IMR-90 (cell line): ENCODE data around the gene CAT. TPM values are rescaled to one million over a fixed set of nuclear protein-coding genes. Genes with fewer than 3 reads are reported as not detected.

Source experiments
- ATAC-seq: fragments of 200-7000 bp; cut with Tn5 transposase; 2 replicates; pipeline ENCODE4 v1.9.1; 2020; ENCODE audit warnings: low read depth, mild to moderate bottlenecking, moderate library complexity
- BruUV-seq: library from RNA; stranded (reverse); fragments of 400-500 nt; replicated peaks from 2 replicates; lab custom pipeline; 2021; lab: Mats Ljungman, UMichigan
- CTCF ChIA-PET: fragments of 300-600 bp; formaldehyde crosslinking; extraction: SDS; loops from one replicate; lab custom pipeline; 2021; ENCODE audit warnings: antibody characterized with exemption; lab: Yijun Ruan, JAX
- POLR2A ChIA-PET: fragments of 300-600 bp; sonication (Branson Sonifier 250); formaldehyde crosslinking; loops from one replicate; lab custom pipeline; 2022; ENCODE audit warnings: antibody characterized with exemption; ENCODE audit not compliant: unreplicated experiment; lab: Charles Lee
- DNase-seq: peaks from one replicate; pipeline ENCODE4 v3.0.0; 2013
- H2AFZ ChIP-seq: replicated peaks from 2 replicates; pipeline ENCODE3; 2013; ENCODE audit warnings: low read length, mild to moderate bottlenecking; ENCODE audit not compliant: poor library complexity
- H2AK5ac ChIP-seq: 2 replicates; pipeline ENCODE4 v1.6.1; 2013; ENCODE audit warnings: low read depth, low read length, inconsistent platforms
- H2AK9ac ChIP-seq: replicated peaks from 2 replicates; pipeline ENCODE3; 2013; ENCODE audit warnings: mild to moderate bottlenecking, low read depth, low read length, moderate library complexity; ENCODE audit not compliant: poor library complexity
- H2BK120ac ChIP-seq: 2 replicates; pipeline ENCODE4 v1.6.1; 2013; ENCODE audit warnings: low read depth, low read length, inconsistent platforms
- H2BK15ac ChIP-seq: 3 replicates; pipeline ENCODE4 v1.6.1; 2013; ENCODE audit warnings: low read depth, low read length, inconsistent platforms
- H2BK20ac ChIP-seq: 2 replicates; pipeline ENCODE4 v1.6.1; 2013; ENCODE audit warnings: low read depth, mild to moderate bottlenecking, inconsistent platforms, low read length, moderate library complexity
- H2BK5ac ChIP-seq: 2 replicates; pipeline ENCODE4 v1.6.1; 2013; ENCODE audit warnings: mild to moderate bottlenecking, low read depth, low read length, inconsistent platforms; ENCODE audit not compliant: poor library complexity, severe bottlenecking
- H3K14ac ChIP-seq: replicated peaks from 2 replicates; pipeline ENCODE4 v1.6.1; 2013; ENCODE audit warnings: low read depth, low read length, inconsistent platforms
- H3K18ac ChIP-seq: 2 replicates; pipeline ENCODE4 v1.6.1; 2013; ENCODE audit warnings: low read depth, low read length, control low read depth
- H3K23ac ChIP-seq: 2 replicates; pipeline ENCODE4 v1.6.1; 2013; ENCODE audit warnings: low read depth, low read length, inconsistent platforms
- H3K27ac ChIP-seq: 2 replicates; pipeline ENCODE4 v1.5.1; 2013; ENCODE audit warnings: mild to moderate bottlenecking, control low read depth, low read length; ENCODE audit not compliant: insufficient read depth
- H3K27me3 ChIP-seq: 2 replicates; pipeline ENCODE4 v1.6.1; 2013; ENCODE audit warnings: low read length; ENCODE audit not compliant: control insufficient read depth, insufficient read depth
- H3K36me3 ChIP-seq: 2 replicates; pipeline ENCODE4 v1.6.1; 2013; ENCODE audit warnings: low read length, mixed read lengths; ENCODE audit not compliant: control insufficient read depth, insufficient read depth
- H3K4ac ChIP-seq: 2 replicates; pipeline ENCODE4 v1.6.1; 2013; ENCODE audit warnings: low read depth, low read length, inconsistent platforms
- H3K4me1 ChIP-seq: 2 replicates; pipeline ENCODE4 v1.6.1; 2013; ENCODE audit warnings: low read length, mixed read lengths; ENCODE audit not compliant: control insufficient read depth, insufficient read depth
- H3K4me2 ChIP-seq: 2 replicates; pipeline ENCODE4 v1.6.1; 2013; ENCODE audit warnings: low read depth, mild to moderate bottlenecking, control low read depth, low read length, moderate library complexity
- H3K4me3 ChIP-seq: 2 replicates; pipeline ENCODE4 v1.5.1; 2013; ENCODE audit warnings: low read depth, mild to moderate bottlenecking, control low read depth, low read length, moderate library complexity; ENCODE audit not compliant: insufficient read depth
- H3K56ac ChIP-seq: 2 replicates; pipeline ENCODE4 v1.6.1; 2013; ENCODE audit warnings: low read length, inconsistent platforms; ENCODE audit not compliant: insufficient read depth; ENCODE audit errors: extremely low read depth
- H3K79me1 ChIP-seq, 2 experiments: 2 replicates each; pipeline ENCODE4 v1.6.1; 2013; ENCODE audit warnings: low read length in 2 of 2, inconsistent platforms in 1 of 2, low read depth in 1 of 2
- H3K9ac ChIP-seq: 2 replicates; pipeline ENCODE4 v1.6.1; 2013; ENCODE audit warnings: low read depth, low read length, control low read depth
- H3K9me1 ChIP-seq: 2 replicates; pipeline ENCODE4 v1.6.1; 2013; ENCODE audit warnings: low read length, inconsistent platforms; ENCODE audit not compliant: insufficient read depth
- H3K9me3 ChIP-seq: 2 replicates; pipeline ENCODE4 v1.6.1; 2013; ENCODE audit warnings: low read length; ENCODE audit not compliant: control insufficient read depth, insufficient read depth
- H4K20me1 ChIP-seq: 2 replicates; pipeline ENCODE4 v1.6.1; 2013; ENCODE audit warnings: low read length, inconsistent platforms; ENCODE audit not compliant: insufficient read depth
- H4K5ac ChIP-seq: 2 replicates; pipeline ENCODE4 v1.6.1; 2013; ENCODE audit warnings: mild to moderate bottlenecking, low read depth, low read length, control low read depth
- H4K8ac ChIP-seq, 2 experiments: 2 replicates each; pipeline ENCODE4 v1.6.1; 2013; ENCODE audit warnings: low read depth in 2 of 2, low read length in 2 of 2, control low read depth in 1 of 2, inconsistent platforms in 1 of 2
- H4K91ac ChIP-seq: 2 replicates; pipeline ENCODE4 v1.6.1; 2013; ENCODE audit warnings: low read depth, low read length, inconsistent platforms; ENCODE audit not compliant: insufficient read depth
- BHLHE40 ChIP-seq: fragments of 150-350 bp; IDR thresholded peaks from 2 replicates; pipeline ENCODE4 v1.6.1; 2016; ENCODE audit warnings: mild to moderate bottlenecking, low read depth, low read length
- CEBPB ChIP-seq: IDR thresholded peaks from 2 replicates; pipeline ENCODE4 v1.6.1; 2012; ENCODE audit warnings: low read depth, low read length, improper control_type of control experiment
- CHD1 ChIP-seq: IDR thresholded peaks from 2 replicates; pipeline ENCODE4 v1.6.1; 2012; ENCODE audit warnings: low read depth, low read length, improper control_type of control experiment
- FOS ChIP-seq: fragments of 150-350 bp; IDR thresholded peaks from 2 replicates; pipeline ENCODE4 v1.6.1; 2016; ENCODE audit warnings: low read depth, low read length
- MAFK ChIP-seq: IDR thresholded peaks from 2 replicates; pipeline ENCODE4 v1.6.1; 2012; ENCODE audit warnings: low read depth, low read length, improper control_type of control experiment
- MAZ ChIP-seq: IDR thresholded peaks from 2 replicates; pipeline ENCODE4 v1.6.1; 2012; ENCODE audit warnings: low read depth, mild to moderate bottlenecking, low read length, improper control_type of control experiment, moderate library complexity, borderline replicate concordance
- MXI1 ChIP-seq: IDR thresholded peaks from 2 replicates; pipeline ENCODE4 v1.6.1; 2012; ENCODE audit warnings: low read depth, mild to moderate bottlenecking, low read length, moderate library complexity, borderline replicate concordance
- NFE2L2 ChIP-seq: fragments of 150-350 bp; IDR thresholded peaks from 2 replicates; pipeline ENCODE4 v1.6.1; 2016; ENCODE audit warnings: low read depth, mild to moderate bottlenecking, low read length
- POLR2A ChIP-seq: IDR thresholded peaks from 2 replicates; pipeline ENCODE4 v1.6.1; 2012; ENCODE audit warnings: mild to moderate bottlenecking, low read depth, low read length
- RAD21 ChIP-seq: IDR thresholded peaks from 2 replicates; pipeline ENCODE4 v1.6.1; 2012; ENCODE audit warnings: low read length, improper control_type of control experiment
- RCOR1 ChIP-seq: IDR thresholded peaks from 2 replicates; pipeline ENCODE4 v1.6.1; 2012; ENCODE audit warnings: mild to moderate bottlenecking, low read length, improper control_type of control experiment; ENCODE audit not compliant: insufficient replicate concordance
- RFX5 ChIP-seq: IDR thresholded peaks from 2 replicates; pipeline ENCODE4 v1.8.0; 2012; ENCODE audit warnings: low read depth, mild to moderate bottlenecking, low read length, moderate library complexity
- SMC3 ChIP-seq: fragments of 150-350 bp; IDR thresholded peaks from 2 replicates; pipeline ENCODE4 v1.6.1; 2016; ENCODE audit warnings: low read depth, mild to moderate bottlenecking, antibody characterized with exemption, low read length, moderate library complexity
- dilution Hi-C: fragments of 300-500 bp; cut with HindIII; formaldehyde crosslinking; loops from one replicate; pipeline ENCODE4 v1.14.3; 2018; ENCODE audit warnings: low sequenced_read_pairs; ENCODE audit not compliant: unreplicated experiment
- in situ Hi-C: fragments of 300-500 bp; cut with MboI; formaldehyde crosslinking; loops from 3 replicates; pipeline ENCODE4 v1.14.3; 2019; ENCODE audit warnings: low sequenced_read_pairs, inconsistent platforms, mixed read lengths
- intact Hi-C: fragments of 100-400 bp; cut with micrococcal nuclease; formaldehyde crosslinking; loops from 2 replicates; pipeline ENCODE4 v1.10.0; 2022
- polyA plus RNA-seq, 3 experiments: library from polyadenylated mRNA; depleted of rRNA; stranded (reverse); fragments of >200 nt; gene quantifications; 2 replicates each; pipeline ENCODE4 v1.2.3, GENCODE V29; 2012; ENCODE audit warnings: low replicate concordance in 1 of 3
- total RNA-seq: library from RNA; depleted of rRNA; stranded (reverse); fragments of >200 nt; gene quantifications from 2 replicates; pipeline ENCODE4 v1.2.3, GENCODE V29; 2012
- TF ChIP-seq, protein P1 (sequence below): fragments of 150-350 bp; IDR thresholded peaks from 2 replicates; pipeline ENCODE4 v1.6.1; 2016; ENCODE audit warnings: low read depth, mild to moderate bottlenecking, low read length, moderate library complexity, borderline replicate concordance
- TF ChIP-seq, protein P2 (sequence below): conservative IDR thresholded peaks from 2 replicates; pipeline ENCODE4 v1.5.1; 2012; ENCODE audit warnings: mild to moderate bottlenecking, low read depth, low read length, improper control_type of control experiment

The CAT gene
- total and polyA plus RNA-seq, 2 of the 4 experiments (the other 2 are of a cell fraction), result 52.5 to 80.5 TPM

DNA sequence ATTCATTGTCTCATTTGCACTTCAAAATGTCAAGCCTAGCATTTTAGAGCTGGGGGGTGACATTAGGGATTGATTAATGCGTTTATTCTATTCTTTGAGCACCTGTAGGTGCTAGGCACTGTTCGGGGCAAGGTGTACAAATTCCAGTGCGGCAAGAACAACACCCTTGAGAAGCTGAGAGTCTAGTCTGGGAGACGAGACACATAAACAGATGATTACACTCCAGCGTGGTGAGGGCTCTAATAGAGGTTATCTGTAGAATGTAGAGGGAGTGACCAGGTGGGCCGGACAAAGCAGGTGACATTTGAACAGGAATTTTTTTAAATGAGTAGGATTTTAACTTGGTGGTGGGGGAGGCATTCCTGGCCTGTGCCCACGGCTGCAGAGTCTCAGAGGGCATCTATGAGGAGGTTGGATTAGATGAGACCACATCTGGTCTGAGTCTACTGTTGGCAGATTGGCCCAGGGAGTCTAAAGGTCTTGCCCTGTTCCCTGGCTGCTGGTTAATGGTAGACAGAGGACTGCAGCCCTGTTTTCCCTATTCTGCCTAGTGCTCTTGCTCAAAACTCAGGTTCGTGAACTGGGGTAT lies 970 bp downstream of the CAT start (continued):
- TF ChIP-seq MAZ, result no peak

DNA sequence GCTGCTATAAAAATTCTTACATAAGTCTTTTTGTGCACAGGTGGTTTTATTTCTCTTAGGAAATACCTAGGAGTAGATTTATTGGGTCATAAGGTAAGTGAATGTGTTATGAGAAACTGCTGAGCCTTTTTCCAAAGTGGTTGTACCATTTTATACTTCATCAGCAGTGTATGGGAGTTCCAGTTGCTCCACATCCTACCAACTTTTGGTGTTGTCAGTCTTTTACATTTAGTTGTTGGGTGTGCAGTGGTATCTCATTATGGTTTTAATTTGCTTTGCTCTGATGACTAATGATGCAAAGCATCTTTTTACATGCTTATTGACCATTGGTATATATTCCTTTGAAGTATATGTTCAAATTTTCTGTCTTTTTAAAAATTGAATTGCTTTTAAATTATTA lies 3.1 kb downstream of the CAT start:
- DNase-seq, result no peak
- Histone ChIP-seq H2AK9ac (no peak overlapping the region), H3K27me3 (no peaks in the 10 kb centered on the region), H3K14ac (no peak overlapping the region), H3K9ac (no peak overlapping the region), H3K4me2 (no peak overlapping the region), H3K9me3 (no peaks in the 10 kb centered on the region), H4K91ac (no peak overlapping the region), H3K79me1 (peaks cover 8 to 56% of the 10 kb centered on the region in 2 experiments; a peak in 3 of 4 replicates), H4K5ac (no peak overlapping the region), H2BK20ac (no peak overlapping the region), H2AK5ac (no peak overlapping the region), H3K27ac (no peak overlapping the region), H2BK5ac (no peak overlapping the region), H3K36me3 (no peaks in the 10 kb centered on the region), H3K18ac (no peak overlapping the region), H3K9me1 (peaks cover 14% of the 10 kb centered on the region; the same call in 1 of the 2 replicates), H2BK120ac (no peak overlapping the region), H2AFZ (no peak overlapping the region), H4K8ac (no peak overlapping the region), H3K4ac (no peak overlapping the region), H2BK15ac (no peak overlapping the region), H3K23ac (no peak overlapping the region), H3K4me3 (no peak overlapping the region), H4K20me1 (peaks cover 10% of the 10 kb centered on the region; the same call in 1 of the 2 replicates), H3K56ac (no peak overlapping the region), H3K4me1 (no peaks in the 10 kb centered on the region; the same call in 1 of the 2 replicates)
- dilution Hi-C loops (no loop called here), intact Hi-C loops (no loop called here), in situ Hi-C loops (no loop called here)
- ATAC-seq, result no peak
- no TSS peak for BruUV-seq
- POLR2A ChIA-PET, result no interaction called here
- CTCF ChIA-PET, result no interaction called here
- TF ChIP-seq MXI1 (no peak), RCOR1 (no peak), RFX5 (no peak), POLR2A (no peak), FOS (no peak), CHD1 (no peak), SMC3 (no peak), NFE2L2 (no peak), BHLHE40 (no peak), MAFK (no peak), CEBPB (no peak), MAZ (no peak), RAD21 (no peak)
- TF ChIP-seq, protein P1, sequence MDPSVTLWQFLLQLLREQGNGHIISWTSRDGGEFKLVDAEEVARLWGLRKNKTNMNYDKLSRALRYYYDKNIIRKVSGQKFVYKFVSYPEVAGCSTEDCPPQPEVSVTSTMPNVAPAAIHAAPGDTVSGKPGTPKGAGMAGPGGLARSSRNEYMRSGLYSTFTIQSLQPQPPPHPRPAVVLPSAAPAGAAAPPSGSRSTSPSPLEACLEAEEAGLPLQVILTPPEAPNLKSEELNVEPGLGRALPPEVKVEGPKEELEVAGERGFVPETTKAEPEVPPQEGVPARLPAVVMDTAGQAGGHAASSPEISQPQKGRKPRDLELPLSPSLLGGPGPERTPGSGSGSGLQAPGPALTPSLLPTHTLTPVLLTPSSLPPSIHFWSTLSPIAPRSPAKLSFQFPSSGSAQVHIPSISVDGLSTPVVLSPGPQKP, result no peak
- TF ChIP-seq, protein P2, sequence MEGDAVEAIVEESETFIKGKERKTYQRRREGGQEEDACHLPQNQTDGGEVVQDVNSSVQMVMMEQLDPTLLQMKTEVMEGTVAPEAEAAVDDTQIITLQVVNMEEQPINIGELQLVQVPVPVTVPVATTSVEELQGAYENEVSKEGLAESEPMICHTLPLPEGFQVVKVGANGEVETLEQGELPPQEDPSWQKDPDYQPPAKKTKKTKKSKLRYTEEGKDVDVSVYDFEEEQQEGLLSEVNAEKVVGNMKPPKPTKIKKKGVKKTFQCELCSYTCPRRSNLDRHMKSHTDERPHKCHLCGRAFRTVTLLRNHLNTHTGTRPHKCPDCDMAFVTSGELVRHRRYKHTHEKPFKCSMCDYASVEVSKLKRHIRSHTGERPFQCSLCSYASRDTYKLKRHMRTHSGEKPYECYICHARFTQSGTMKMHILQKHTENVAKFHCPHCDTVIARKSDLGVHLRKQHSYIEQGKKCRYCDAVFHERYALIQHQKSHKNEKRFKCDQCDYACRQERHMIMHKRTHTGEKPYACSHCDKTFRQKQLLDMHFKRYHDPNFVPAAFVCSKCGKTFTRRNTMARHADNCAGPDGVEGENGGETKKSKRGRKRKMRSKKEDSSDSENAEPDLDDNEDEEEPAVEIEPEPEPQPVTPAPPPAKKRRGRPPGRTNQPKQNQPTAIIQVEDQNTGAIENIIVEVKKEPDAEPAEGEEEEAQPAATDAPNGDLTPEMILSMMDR, result no peak
